Measurements from ENCODE around the gene CNGA2.

The CNGA2 gene

DNA sequence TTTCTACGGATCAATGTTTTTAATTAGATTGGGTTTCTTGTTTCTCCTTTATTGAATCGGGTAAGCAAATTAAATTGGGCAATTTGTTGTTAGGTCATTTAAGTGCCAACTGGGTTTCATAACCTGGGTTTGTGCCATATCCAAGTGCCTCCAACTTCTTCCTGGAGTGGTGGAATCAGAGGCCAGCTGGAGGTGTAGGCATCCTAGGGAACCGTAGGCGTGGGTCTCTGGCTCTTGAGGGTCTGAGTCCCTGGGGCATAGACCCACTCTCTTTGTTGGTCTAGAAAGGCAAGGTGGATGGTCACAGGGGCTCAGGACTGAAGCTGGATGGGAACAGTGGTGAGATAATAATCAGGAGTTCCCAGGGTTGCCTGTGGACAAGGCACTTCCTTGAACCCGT is 18.3 kb downstream of the CNGA2 start:
- no peak for DNase-seq (ENCODE audit: low read depth, low spot score)

DNA sequence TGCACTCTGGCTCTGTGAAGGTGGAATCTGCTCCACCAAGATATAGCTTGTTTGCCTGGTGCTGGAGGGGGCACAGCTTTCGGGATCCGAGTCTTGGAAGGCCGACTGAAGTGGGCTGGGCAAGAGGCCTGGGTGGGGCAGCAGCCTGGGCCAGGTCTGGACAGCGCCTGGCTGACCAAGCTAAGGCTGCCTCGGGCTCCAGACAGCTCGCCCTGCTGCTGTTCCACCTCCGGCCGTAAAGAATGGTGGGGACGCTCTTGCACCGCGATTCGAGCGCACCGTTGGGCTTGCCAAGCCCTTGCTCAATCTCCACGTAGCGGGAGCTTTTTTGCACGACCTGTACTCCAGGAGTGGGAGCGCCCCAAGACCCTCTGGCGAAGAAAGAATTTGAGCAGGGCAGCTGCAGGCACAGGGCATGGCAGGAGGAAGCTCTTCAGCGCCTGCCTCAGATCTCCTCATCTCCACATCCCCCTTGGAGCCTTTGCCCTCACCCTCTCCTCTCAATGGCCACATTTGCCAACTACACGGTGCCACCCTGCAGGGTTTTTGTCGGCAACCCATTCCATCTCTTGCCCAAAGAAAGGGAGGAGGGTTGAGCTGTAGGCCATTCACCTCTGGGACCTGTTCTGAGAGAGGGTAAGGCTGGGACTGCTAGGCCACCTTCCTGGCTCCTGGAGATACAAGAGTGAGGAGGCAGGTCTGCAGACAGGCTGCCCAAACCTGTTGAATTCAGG is 18.9 kb downstream of the CNGA2 start:
- no peak for DNase-seq (ENCODE audit: low read depth, low spot score)

- DNase-seq (ENCODE audit: low read depth, low spot score): no peak
Measured at GRCh38 chrX:151754047-151754429, 19.5 kb downstream of the CNGA2 start.

GRCh38 chrX:151754641-151755215 is 20.2 kb downstream of the CNGA2 start:
- DNase-seq (ENCODE audit: low read depth, low spot score): no peak

- no peak for DNase-seq (ENCODE audit: low read depth, low spot score)
Measured at GRCh38 chrX:151759041-151759708, 24.6 kb downstream of the CNGA2 start.

DNA sequence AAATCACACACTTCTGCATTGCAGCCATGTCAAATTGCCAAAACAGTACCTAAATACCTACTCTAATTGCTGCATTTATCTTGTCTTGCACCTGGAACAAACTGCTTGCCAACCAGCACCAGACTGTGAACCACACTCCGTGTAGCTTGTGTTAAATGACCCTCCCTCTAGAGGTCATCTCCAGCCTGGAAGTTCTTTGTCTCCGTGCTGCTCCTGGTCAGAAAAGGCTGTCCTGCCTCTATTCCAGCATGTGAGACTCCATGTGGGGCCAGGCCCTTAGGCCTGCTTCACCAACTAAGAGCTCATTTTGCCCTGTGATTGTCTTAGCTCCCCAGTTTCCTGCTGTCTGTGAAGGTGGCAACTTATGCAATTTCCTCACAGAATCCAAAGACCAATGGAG is 28.3 kb downstream of the CNGA2 start:
- no peak for DNase-seq (ENCODE audit: low read depth, low spot score)

DNA sequence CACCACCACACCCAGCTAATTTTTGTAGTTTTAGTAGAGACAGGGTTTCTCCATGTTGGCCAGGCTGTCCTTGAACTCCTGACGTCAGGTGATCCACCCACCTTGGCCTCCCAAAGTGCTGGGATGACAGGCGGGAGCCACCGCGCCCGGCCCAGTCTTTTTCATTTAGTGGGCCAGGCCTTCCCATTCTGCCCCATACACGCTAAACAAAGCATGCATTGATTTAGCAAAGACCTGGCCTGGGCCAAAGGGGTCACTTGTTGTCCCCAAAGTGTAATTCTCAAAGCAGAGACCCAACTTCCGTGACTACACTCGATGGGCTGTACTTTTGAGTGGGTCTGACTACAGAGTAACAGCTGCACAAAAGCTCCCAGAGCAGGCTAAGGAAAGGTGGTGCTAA is 29.2 kb downstream of the CNGA2 start:
- DNase-seq (ENCODE audit: low read depth, low spot score): no peak

GRCh38 chrX:151765026-151765425 is 30.5 kb downstream of the CNGA2 start:
- no peak for DNase-seq (ENCODE audit: low read depth, low spot score)

- DNase-seq (ENCODE audit: low read depth, low spot score): no peak
Measured at GRCh38 chrX:151771726-151772125, 37.2 kb downstream of the CNGA2 start.

DNA sequence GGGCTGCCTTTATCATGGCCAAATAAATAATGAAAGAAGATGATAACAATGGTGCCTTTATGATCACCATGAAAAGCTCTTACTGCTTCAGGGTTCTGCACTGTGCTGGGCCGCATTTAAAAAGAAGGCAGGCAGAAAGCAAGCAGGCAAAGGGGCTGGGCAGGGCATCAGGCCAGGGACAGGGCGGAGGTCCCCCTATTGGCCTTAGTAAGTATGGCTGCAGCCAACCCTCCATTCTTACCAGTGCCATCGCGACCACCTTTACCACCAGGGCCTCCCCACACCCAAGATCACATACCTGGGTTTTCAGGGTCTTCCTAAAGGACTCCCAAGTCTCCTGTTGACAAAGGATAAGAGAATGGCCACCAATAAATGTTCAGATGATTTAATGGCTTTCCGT is 38.9 kb downstream of the CNGA2 start:
- no peak for DNase-seq (ENCODE audit: low read depth, low spot score)

DNA sequence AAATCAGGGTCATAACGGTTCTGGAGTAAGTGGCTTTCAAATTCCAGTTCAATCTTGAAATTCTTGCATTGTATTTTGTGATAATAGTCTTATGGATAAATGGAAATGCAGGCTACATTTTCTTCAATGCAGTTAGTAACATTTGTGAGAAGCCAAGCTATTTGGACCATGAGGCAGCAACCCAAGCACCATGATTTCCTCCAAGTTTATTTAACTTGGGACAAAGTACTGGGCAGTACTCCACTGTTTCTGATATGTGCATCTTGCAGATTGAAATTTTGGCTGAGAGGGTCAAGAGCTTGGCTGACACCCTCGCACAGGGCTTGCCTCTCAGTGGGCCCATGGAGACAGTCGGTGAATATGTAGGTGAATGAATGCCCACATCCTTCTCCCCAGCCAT is 39.9 kb downstream of the CNGA2 start:
- no peak for DNase-seq (ENCODE audit: low read depth, low spot score)

DNA sequence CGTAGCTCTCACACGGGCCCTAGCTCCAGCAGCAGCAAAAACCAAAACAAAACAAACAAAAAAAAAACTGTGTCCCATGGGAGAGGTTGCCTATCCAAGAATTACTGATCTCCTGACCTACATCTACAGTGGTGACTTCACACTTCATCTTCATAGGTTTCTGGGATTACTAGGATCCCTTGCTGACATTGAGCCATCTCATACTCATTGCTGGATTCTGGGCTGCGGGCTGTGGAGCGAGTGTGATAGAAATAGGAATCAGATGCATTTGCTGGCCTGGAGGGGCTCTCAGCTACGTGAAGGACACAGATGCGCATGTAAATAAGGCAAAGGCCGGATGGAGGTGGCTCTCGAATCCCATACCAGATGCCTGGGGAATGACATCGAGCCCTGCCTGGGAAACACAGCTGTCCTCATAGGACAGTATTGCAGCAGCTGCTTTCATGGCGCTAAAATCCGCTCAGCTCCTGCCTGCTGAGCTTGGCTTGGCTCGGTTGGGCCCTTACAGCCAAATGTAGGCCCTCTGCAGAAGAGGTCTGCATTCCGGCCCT is 41.7 kb downstream of the CNGA2 start:
- DNase-seq (ENCODE audit: low read depth, low spot score): no peak

DNA sequence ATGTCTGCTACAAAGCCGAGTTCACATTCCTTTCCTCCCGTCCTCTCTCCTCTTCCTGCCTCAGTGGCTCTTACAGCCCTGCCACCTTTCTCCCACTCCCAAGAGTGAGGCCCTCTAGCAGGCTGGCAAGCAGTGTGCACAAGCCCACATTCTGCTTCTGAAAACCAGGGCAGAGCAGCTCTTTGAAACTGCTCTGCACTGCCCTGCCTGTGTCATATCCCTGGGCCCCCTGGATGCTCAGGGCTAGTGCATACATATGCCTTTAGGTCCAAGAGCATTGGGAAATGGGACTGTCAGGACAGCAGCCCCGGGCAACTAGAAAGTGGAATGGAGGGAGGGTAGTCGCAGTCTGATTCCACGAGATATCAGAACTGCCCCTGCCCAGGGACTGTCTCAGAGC is 42.4 kb downstream of the CNGA2 start:
- DNase-seq (ENCODE audit: low read depth, low spot score): no peak

DNA sequence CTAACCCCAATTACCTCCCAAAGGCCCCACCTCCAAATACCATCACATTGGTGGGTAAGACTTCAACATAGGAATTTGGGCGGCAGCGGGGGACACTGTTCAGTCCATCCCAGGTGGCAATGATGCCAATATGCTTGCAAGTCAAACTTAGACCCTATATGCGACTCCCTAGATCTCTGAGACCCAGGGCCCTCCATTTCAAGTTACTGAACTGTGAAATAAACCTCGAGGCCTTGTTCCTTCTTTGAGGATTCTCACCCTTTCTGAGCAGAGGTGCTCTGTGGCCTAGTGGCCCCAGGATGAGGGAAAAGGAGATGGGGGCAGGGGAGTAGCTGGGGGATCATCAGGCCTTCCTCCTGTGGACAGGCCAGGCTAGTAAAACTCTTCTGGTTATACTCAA is 44.7 kb downstream of the CNGA2 start:
- no peak for DNase-seq (ENCODE audit: low read depth, low spot score)

DNA sequence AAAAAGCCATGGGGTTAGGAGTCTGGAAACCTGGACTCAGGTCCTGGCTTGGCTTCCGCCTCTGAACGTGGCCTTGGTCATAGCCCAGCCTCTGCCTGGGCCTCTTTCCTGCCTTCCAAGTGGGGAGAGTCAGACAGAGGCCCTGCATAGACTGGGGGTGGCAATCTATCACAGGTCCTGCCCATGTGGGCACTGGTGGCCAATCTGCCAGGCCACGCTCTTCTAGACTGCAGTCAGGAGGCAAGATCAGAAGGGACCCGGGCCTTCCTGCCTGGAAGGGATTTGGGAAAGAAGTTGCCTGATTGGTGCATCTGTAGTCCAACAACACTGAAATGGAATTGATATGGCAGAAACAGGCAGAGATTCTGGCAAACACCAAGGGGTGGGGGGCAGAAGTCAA is 46.1 kb downstream of the CNGA2 start:
- DNase-seq (ENCODE audit: low read depth, low spot score): no peak

DNA sequence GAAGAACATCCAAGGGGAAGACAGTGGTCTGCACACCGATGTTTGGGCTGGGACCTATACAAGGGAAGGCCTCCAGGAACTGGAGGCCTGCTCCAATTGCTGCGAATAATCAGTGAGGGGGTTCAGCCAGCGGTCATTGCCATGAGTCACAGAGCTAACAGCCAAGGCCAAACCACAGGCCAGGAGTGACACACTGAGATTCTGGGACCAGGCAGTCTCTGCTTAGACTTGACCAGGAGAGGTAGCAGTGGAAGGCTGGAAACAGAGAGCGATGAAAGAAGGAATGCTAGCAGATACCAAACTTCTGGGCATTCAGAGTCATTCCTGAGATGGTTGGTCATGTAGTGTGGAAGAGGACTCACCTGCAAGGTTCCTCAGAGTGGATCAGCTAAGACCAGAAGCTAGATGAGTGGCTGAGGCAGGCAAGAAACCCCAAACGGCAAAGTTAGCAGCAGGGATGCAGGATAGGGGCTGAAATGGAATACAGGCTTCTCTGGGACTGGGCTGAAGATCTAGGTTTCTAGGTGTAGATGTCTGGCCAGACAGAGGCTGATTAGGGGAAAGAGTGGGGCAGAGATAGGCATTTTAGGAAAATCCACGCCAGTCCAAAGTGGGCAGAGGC is 54.7 kb downstream of the CNGA2 start:
- DNase-seq (ENCODE audit: low read depth, low spot score): no peak

- DNase-seq (ENCODE audit: low read depth, low spot score): no peak
Measured at GRCh38 chrX:151790481-151791160, 56.1 kb downstream of the CNGA2 start.

DNA sequence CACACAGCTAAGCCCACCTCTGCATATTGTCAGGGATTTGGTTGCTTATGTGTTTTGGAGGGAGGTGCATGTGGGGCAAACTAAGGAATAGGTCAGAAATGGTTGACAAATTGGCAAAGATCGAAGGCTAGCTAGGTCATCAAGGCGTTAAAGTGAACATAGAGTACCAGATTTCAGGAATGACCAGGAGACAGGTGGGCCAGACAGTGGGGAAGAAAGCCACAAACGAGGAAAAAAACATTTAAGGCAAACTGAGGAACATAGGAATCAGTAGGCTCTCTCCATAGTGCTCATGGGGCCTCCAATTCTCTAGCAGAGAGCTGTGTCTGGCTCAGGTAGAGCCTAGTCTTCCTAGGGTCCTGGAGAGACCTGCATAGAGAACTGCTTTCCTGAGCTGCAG is 57.4 kb downstream of the CNGA2 start:
- DNase-seq (ENCODE audit: low read depth, low spot score): no peak

GRCh38 chrX:151792505-151792904 is 58.0 kb downstream of the CNGA2 start:
- DNase-seq (ENCODE audit: low read depth, low spot score): no peak

GRCh38 chrX:151793886-151794285 is 59.3 kb downstream of the CNGA2 start:
- no peak for DNase-seq (ENCODE audit: low read depth, low spot score)

All from activated CD4-positive, CD25-positive, alpha-beta regulatory T cell treated with anti-CD3 and anti-CD28 coated beads, Interleukin-2, amount 50 U/mL, for 16 hours (primary cell).